IMR-90 (cell line): ENCODE data around the gene COX11. TPM values are rescaled to one million over a fixed set of nuclear protein-coding genes. Genes with fewer than 3 reads are reported as not detected.

Experiments used
- ATAC-seq: fragments of 200-7000 bp; cut with Tn5 transposase; 2 replicates; pipeline ENCODE4 v1.9.1; 2020; ENCODE audit warnings: low read depth, mild to moderate bottlenecking, moderate library complexity
- BruUV-seq: library from RNA; stranded (reverse); fragments of 400-500 nt; replicated peaks from 2 replicates; lab custom pipeline; 2021; lab: Mats Ljungman, UMichigan
- CTCF ChIA-PET: fragments of 300-600 bp; formaldehyde crosslinking; extraction: SDS; loops from one replicate; lab custom pipeline; 2021; ENCODE audit warnings: antibody characterized with exemption; lab: Yijun Ruan, JAX
- POLR2A ChIA-PET: fragments of 300-600 bp; sonication (Branson Sonifier 250); formaldehyde crosslinking; loops from one replicate; lab custom pipeline; 2022; ENCODE audit warnings: antibody characterized with exemption; ENCODE audit not compliant: unreplicated experiment; lab: Charles Lee
- DNase-seq: peaks from one replicate; pipeline ENCODE4 v3.0.0; 2013
- H2AFZ ChIP-seq: replicated peaks from 2 replicates; pipeline ENCODE3; 2013; ENCODE audit warnings: low read length, mild to moderate bottlenecking; ENCODE audit not compliant: poor library complexity
- H2AK5ac ChIP-seq: 2 replicates; pipeline ENCODE4 v1.6.1; 2013; ENCODE audit warnings: low read depth, low read length, inconsistent platforms
- H2AK9ac ChIP-seq: replicated peaks from 2 replicates; pipeline ENCODE3; 2013; ENCODE audit warnings: mild to moderate bottlenecking, low read depth, low read length, moderate library complexity; ENCODE audit not compliant: poor library complexity
- H2BK120ac ChIP-seq: 2 replicates; pipeline ENCODE4 v1.6.1; 2013; ENCODE audit warnings: low read depth, low read length, inconsistent platforms
- H2BK15ac ChIP-seq: 3 replicates; pipeline ENCODE4 v1.6.1; 2013; ENCODE audit warnings: low read depth, low read length, inconsistent platforms
- H2BK20ac ChIP-seq: 2 replicates; pipeline ENCODE4 v1.6.1; 2013; ENCODE audit warnings: low read depth, mild to moderate bottlenecking, inconsistent platforms, low read length, moderate library complexity
- H2BK5ac ChIP-seq: 2 replicates; pipeline ENCODE4 v1.6.1; 2013; ENCODE audit warnings: mild to moderate bottlenecking, low read depth, low read length, inconsistent platforms; ENCODE audit not compliant: poor library complexity, severe bottlenecking
- H3K14ac ChIP-seq: replicated peaks from 2 replicates; pipeline ENCODE4 v1.6.1; 2013; ENCODE audit warnings: low read depth, low read length, inconsistent platforms
- H3K18ac ChIP-seq: 2 replicates; pipeline ENCODE4 v1.6.1; 2013; ENCODE audit warnings: low read depth, low read length, control low read depth
- H3K23ac ChIP-seq: 2 replicates; pipeline ENCODE4 v1.6.1; 2013; ENCODE audit warnings: low read depth, low read length, inconsistent platforms
- H3K27ac ChIP-seq: 2 replicates; pipeline ENCODE4 v1.5.1; 2013; ENCODE audit warnings: mild to moderate bottlenecking, control low read depth, low read length; ENCODE audit not compliant: insufficient read depth
- H3K27me3 ChIP-seq: 2 replicates; pipeline ENCODE4 v1.6.1; 2013; ENCODE audit warnings: low read length; ENCODE audit not compliant: control insufficient read depth, insufficient read depth
- H3K36me3 ChIP-seq: 2 replicates; pipeline ENCODE4 v1.6.1; 2013; ENCODE audit warnings: low read length, mixed read lengths; ENCODE audit not compliant: control insufficient read depth, insufficient read depth
- H3K4ac ChIP-seq: 2 replicates; pipeline ENCODE4 v1.6.1; 2013; ENCODE audit warnings: low read depth, low read length, inconsistent platforms
- H3K4me1 ChIP-seq: 2 replicates; pipeline ENCODE4 v1.6.1; 2013; ENCODE audit warnings: low read length, mixed read lengths; ENCODE audit not compliant: control insufficient read depth, insufficient read depth
- H3K4me2 ChIP-seq: 2 replicates; pipeline ENCODE4 v1.6.1; 2013; ENCODE audit warnings: low read depth, mild to moderate bottlenecking, control low read depth, low read length, moderate library complexity
- H3K4me3 ChIP-seq: 2 replicates; pipeline ENCODE4 v1.5.1; 2013; ENCODE audit warnings: low read depth, mild to moderate bottlenecking, control low read depth, low read length, moderate library complexity; ENCODE audit not compliant: insufficient read depth
- H3K56ac ChIP-seq: 2 replicates; pipeline ENCODE4 v1.6.1; 2013; ENCODE audit warnings: low read length, inconsistent platforms; ENCODE audit not compliant: insufficient read depth; ENCODE audit errors: extremely low read depth
- H3K79me1 ChIP-seq, 2 experiments: 2 replicates each; pipeline ENCODE4 v1.6.1; 2013; ENCODE audit warnings: low read length in 2 of 2, inconsistent platforms in 1 of 2, low read depth in 1 of 2
- H3K9ac ChIP-seq: 2 replicates; pipeline ENCODE4 v1.6.1; 2013; ENCODE audit warnings: low read depth, low read length, control low read depth
- H3K9me1 ChIP-seq: 2 replicates; pipeline ENCODE4 v1.6.1; 2013; ENCODE audit warnings: low read length, inconsistent platforms; ENCODE audit not compliant: insufficient read depth
- H3K9me3 ChIP-seq: 2 replicates; pipeline ENCODE4 v1.6.1; 2013; ENCODE audit warnings: low read length; ENCODE audit not compliant: control insufficient read depth, insufficient read depth
- H4K20me1 ChIP-seq: 2 replicates; pipeline ENCODE4 v1.6.1; 2013; ENCODE audit warnings: low read length, inconsistent platforms; ENCODE audit not compliant: insufficient read depth
- H4K5ac ChIP-seq: 2 replicates; pipeline ENCODE4 v1.6.1; 2013; ENCODE audit warnings: mild to moderate bottlenecking, low read depth, low read length, control low read depth
- H4K8ac ChIP-seq, 2 experiments: 2 replicates each; pipeline ENCODE4 v1.6.1; 2013; ENCODE audit warnings: low read depth in 2 of 2, low read length in 2 of 2, control low read depth in 1 of 2, inconsistent platforms in 1 of 2
- H4K91ac ChIP-seq: 2 replicates; pipeline ENCODE4 v1.6.1; 2013; ENCODE audit warnings: low read depth, low read length, inconsistent platforms; ENCODE audit not compliant: insufficient read depth
- BHLHE40 ChIP-seq: fragments of 150-350 bp; IDR thresholded peaks from 2 replicates; pipeline ENCODE4 v1.6.1; 2016; ENCODE audit warnings: mild to moderate bottlenecking, low read depth, low read length
- CTCF ChIP-seq: conservative IDR thresholded peaks from 2 replicates; pipeline ENCODE4 v1.5.1; 2012; ENCODE audit warnings: mild to moderate bottlenecking, low read depth, low read length, improper control_type of control experiment
- ELK1 ChIP-seq: fragments of 150-350 bp; IDR thresholded peaks from 2 replicates; pipeline ENCODE4 v1.6.1; 2016; ENCODE audit warnings: low read depth, mild to moderate bottlenecking, low read length, moderate library complexity, borderline replicate concordance
- RAD21 ChIP-seq: IDR thresholded peaks from 2 replicates; pipeline ENCODE4 v1.6.1; 2012; ENCODE audit warnings: low read length, improper control_type of control experiment
- RFX5 ChIP-seq: IDR thresholded peaks from 2 replicates; pipeline ENCODE4 v1.8.0; 2012; ENCODE audit warnings: low read depth, mild to moderate bottlenecking, low read length, moderate library complexity
- USF2 ChIP-seq: fragments of 150-350 bp; IDR thresholded peaks from 2 replicates; pipeline ENCODE4 v1.6.1; 2017; ENCODE audit warnings: mild to moderate bottlenecking, antibody characterized with exemption, low read length, low read depth
- WGBS, 2 experiments: methylation state at CpG; one replicate each; pipeline versions ENCODE4 v1.1.5 to v1.1.7; 2013; ENCODE audit warnings: missing lambda C conversion rate in 2 of 2; ENCODE audit not compliant: insufficient read length in 1 of 2; ENCODE audit errors: extremely low coverage in 2 of 2; 5-methylcytosine and 5-hydroxymethylcytosine counted together
- dilution Hi-C: fragments of 300-500 bp; cut with HindIII; formaldehyde crosslinking; loops from one replicate; pipeline ENCODE4 v1.14.3; 2018; ENCODE audit warnings: low sequenced_read_pairs; ENCODE audit not compliant: unreplicated experiment
- in situ Hi-C: fragments of 300-500 bp; cut with MboI; formaldehyde crosslinking; loops from 3 replicates; pipeline ENCODE4 v1.14.3; 2019; ENCODE audit warnings: low sequenced_read_pairs, inconsistent platforms, mixed read lengths
- intact Hi-C: fragments of 100-400 bp; cut with micrococcal nuclease; formaldehyde crosslinking; loops from 2 replicates; pipeline ENCODE4 v1.10.0; 2022
- polyA plus RNA-seq, 3 experiments: library from polyadenylated mRNA; depleted of rRNA; stranded (reverse); fragments of >200 nt; gene quantifications; 2 replicates each; pipeline ENCODE4 v1.2.3, GENCODE V29; 2012; ENCODE audit warnings: low replicate concordance in 1 of 3
- total RNA-seq: library from RNA; depleted of rRNA; stranded (reverse); fragments of >200 nt; gene quantifications from 2 replicates; pipeline ENCODE4 v1.2.3, GENCODE V29; 2012

COX11 gene
- total and polyA plus RNA-seq, 2 of the 4 experiments (the other 2 are of a cell fraction) = 23.6 to 29.4 TPM

GRCh38 chr17:54935471-54935870, 33.0 kb downstream of the COX11 start:
- no peaks in the 10 kb centered on the region for H3K9me1 ChIP-seq
- H3K4me2 ChIP-seq = no peak overlapping the region
- no peak overlapping the region for H3K23ac ChIP-seq
- H4K5ac ChIP-seq = no peak overlapping the region
- no peak overlapping the region for H4K8ac ChIP-seq
- H3K9ac ChIP-seq = no peak overlapping the region
- H2AFZ ChIP-seq = no peak overlapping the region
- no peaks in the 10 kb centered on the region for H3K79me1 ChIP-seq
- no peak overlapping the region for H2BK5ac ChIP-seq
- in situ Hi-C loops (no loop called here), intact Hi-C loops (no loop called here), dilution Hi-C loops (no loop called here)
- no peak for TF ChIP-seq BHLHE40
- TF ChIP-seq ELK1 = no peak
- no peak for TF ChIP-seq CTCF
- no peak for TF ChIP-seq RFX5
- TF ChIP-seq RAD21 = no peak
- no peak for TF ChIP-seq USF2
- ATAC-seq (no peak), DNase-seq (no peak)
- POLR2A ChIA-PET = no interaction called here
- H2AK9ac ChIP-seq = no peak overlapping the region
- no CpG with 5 or more reads among the region's 5 CpGs for WGBS, 2 experiments
- no peaks in the 10 kb centered on the region for H3K9me3 ChIP-seq
- H3K36me3 ChIP-seq = peaks cover 8% of the 10 kb centered on the region
- BruUV-seq = no TSS peak
- H4K91ac ChIP-seq = no peak overlapping the region
- H3K14ac ChIP-seq = no peak overlapping the region
- H2AK5ac ChIP-seq = no peak overlapping the region
- H3K27ac ChIP-seq = no peak overlapping the region
- CTCF ChIA-PET = interaction anchor here (0.6 kb wide), 1 partner anchor 1295 kb away, joined by 3 read pairs; no protein-coding TSS in a partner anchor
- H4K20me1 ChIP-seq = no peaks in the 10 kb centered on the region
- no peak overlapping the region for H2BK20ac ChIP-seq
- no peak overlapping the region for H3K4me3 ChIP-seq
- H3K4me1 ChIP-seq = no peaks in the 10 kb centered on the region
- no peak overlapping the region for H3K4ac ChIP-seq
- no peak overlapping the region for H2BK120ac ChIP-seq
- H3K18ac ChIP-seq = no peak overlapping the region
- no peaks in the 10 kb centered on the region for H3K27me3 ChIP-seq
- H2BK15ac ChIP-seq = no peak overlapping the region
- no peak overlapping the region for H3K56ac ChIP-seq
